Stimulated activated naive CD8-positive, alpha-beta T cell treated with anti-CD3 and anti-CD28 coated beads, Interleukin-15, Interleukin-2, amounts not matched to agents 100 ng/mL and 50 ng/mL, for 24 hours (primary cell): ENCODE measurements around the gene ICAM1.

Experiments used
- H3K27ac Mint-ChIP-seq: one replicate; pipeline ENCODE4 v1.8.0; 2021; ENCODE audit warnings: mild to moderate bottlenecking, mixed read lengths
- H3K27me3 Mint-ChIP-seq: one replicate; pipeline ENCODE4 v1.8.0; 2021; ENCODE audit warnings: mixed read lengths
- H3K36me3 Mint-ChIP-seq: one replicate; pipeline ENCODE4 v1.8.0; 2021; ENCODE audit warnings: low read depth, mixed read lengths
- H3K4me1 Mint-ChIP-seq: one replicate; pipeline ENCODE4 v1.8.0; 2021; ENCODE audit warnings: low read depth, mixed read lengths
- H3K4me3 Mint-ChIP-seq: one replicate; pipeline ENCODE4 v1.8.0; 2021; ENCODE audit warnings: mild to moderate bottlenecking, mixed read lengths
- H3K9me3 Mint-ChIP-seq: one replicate; pipeline ENCODE4 v1.8.0; 2021; ENCODE audit warnings: mixed read lengths

The ICAM1 gene

GRCh38 chr19:10291554-10292205 lies 20.8 kb downstream of the ICAM1 start:
- H3K9me3 Mint-ChIP-seq: no peaks in the 10 kb centered on the region
- H3K27ac Mint-ChIP-seq: no peak overlapping the region
- peak overlapping the region; percentile 72 for H3K4me3 Mint-ChIP-seq
- peaks cover 71% of the 10 kb centered on the region for H3K4me1 Mint-ChIP-seq
- peaks cover 64% of the 10 kb centered on the region for H3K27me3 Mint-ChIP-seq
- no peaks in the 10 kb centered on the region for H3K36me3 Mint-ChIP-seq

GRCh38 chr19:10292206-10292788 lies 21.4 kb downstream of the ICAM1 start:
- peak overlapping the region; percentile 72 for H3K4me3 Mint-ChIP-seq

GRCh38 chr19:10292789-10293636 lies 22.1 kb downstream of the ICAM1 start:
- peaks cover 61% of the 10 kb centered on the region for H3K4me1 Mint-ChIP-seq
- H3K27ac Mint-ChIP-seq: peak overlapping the region; percentile 82

More at GRCh38 chr19:10292206-10292788, 21.4 kb downstream of the ICAM1 start:
- H3K36me3 Mint-ChIP-seq: no peaks in the 10 kb centered on the region
- no peaks in the 10 kb centered on the region for H3K9me3 Mint-ChIP-seq
- H3K27me3 Mint-ChIP-seq: peaks cover 66% of the 10 kb centered on the region
- H3K27ac Mint-ChIP-seq: no peak overlapping the region
- peaks cover 67% of the 10 kb centered on the region for H3K4me1 Mint-ChIP-seq

GRCh38 chr19:10293637-10294367 lies 22.9 kb downstream of the ICAM1 start:
- Mint-ChIP-seq H3K4me3 (peak overlapping the region; percentile 72), H3K27ac (no peak overlapping the region), H3K36me3 (no peaks in the 10 kb centered on the region), H3K4me1 (peaks cover 56% of the 10 kb centered on the region), H3K9me3 (no peaks in the 10 kb centered on the region), H3K27me3 (peaks cover 55% of the 10 kb centered on the region)

More at GRCh38 chr19:10292789-10293636, 22.1 kb downstream of the ICAM1 start:
- Mint-ChIP-seq H3K27me3 (peaks cover 62% of the 10 kb centered on the region), H3K36me3 (no peaks in the 10 kb centered on the region), H3K9me3 (no peaks in the 10 kb centered on the region), H3K4me3 (peak overlapping the region; percentile 72)

DNA sequence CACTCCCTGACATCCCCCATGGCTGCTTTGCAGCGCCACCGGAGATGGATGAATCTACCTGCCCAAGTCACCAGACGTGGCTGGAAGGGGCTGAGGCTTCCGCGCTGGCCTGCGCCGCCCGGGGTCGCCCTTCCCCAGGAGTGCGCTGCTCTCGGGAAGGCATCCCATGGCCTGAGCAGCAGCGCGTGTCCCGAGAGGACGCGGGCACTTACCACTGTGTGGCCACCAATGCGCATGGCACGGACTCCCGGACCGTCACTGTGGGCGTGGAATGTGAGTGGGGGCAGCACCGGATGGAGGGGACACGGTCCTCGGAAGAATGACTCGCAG lies 23.4 kb downstream of the ICAM1 start:
- H3K4me1 Mint-ChIP-seq: peaks cover 51% of the 10 kb centered on the region
- peak overlapping the region; percentile 26 for H3K4me3 Mint-ChIP-seq
- H3K9me3 Mint-ChIP-seq: no peaks in the 10 kb centered on the region
- peak overlapping the region; percentile 26 for H3K27ac Mint-ChIP-seq
- H3K36me3 Mint-ChIP-seq: no peaks in the 10 kb centered on the region
- peaks cover 54% of the 10 kb centered on the region for H3K27me3 Mint-ChIP-seq

GRCh38 chr19:10295305-10295846 lies 24.5 kb downstream of the ICAM1 start:
- H3K4me3 Mint-ChIP-seq: peak overlapping the region; percentile 79
- peaks cover 46% of the 10 kb centered on the region for H3K4me1 Mint-ChIP-seq
- H3K27me3 Mint-ChIP-seq: peaks cover 50% of the 10 kb centered on the region
- H3K9me3 Mint-ChIP-seq: no peaks in the 10 kb centered on the region
- no peak overlapping the region for H3K27ac Mint-ChIP-seq
- no peaks in the 10 kb centered on the region for H3K36me3 Mint-ChIP-seq

GRCh38 chr19:10295847-10296591 lies 25.1 kb downstream of the ICAM1 start:
- H3K36me3 Mint-ChIP-seq: no peaks in the 10 kb centered on the region
- H3K27ac Mint-ChIP-seq: no peak overlapping the region
- H3K4me3 Mint-ChIP-seq: peak overlapping the region; percentile 79
- H3K4me1 Mint-ChIP-seq: peaks cover 39% of the 10 kb centered on the region
- H3K27me3 Mint-ChIP-seq: peaks cover 46% of the 10 kb centered on the region
- H3K9me3 Mint-ChIP-seq: no peaks in the 10 kb centered on the region

GRCh38 chr19:10299545-10300458 lies 28.9 kb downstream of the ICAM1 start:
- Mint-ChIP-seq H3K4me1 (peaks cover 26% of the 10 kb centered on the region), H3K9me3 (no peaks in the 10 kb centered on the region), H3K27me3 (peaks cover 16% of the 10 kb centered on the region), H3K36me3 (peaks cover 4% of the 10 kb centered on the region), H3K27ac (no peak overlapping the region), H3K4me3 (peak overlapping the region; percentile 8)

DNA sequence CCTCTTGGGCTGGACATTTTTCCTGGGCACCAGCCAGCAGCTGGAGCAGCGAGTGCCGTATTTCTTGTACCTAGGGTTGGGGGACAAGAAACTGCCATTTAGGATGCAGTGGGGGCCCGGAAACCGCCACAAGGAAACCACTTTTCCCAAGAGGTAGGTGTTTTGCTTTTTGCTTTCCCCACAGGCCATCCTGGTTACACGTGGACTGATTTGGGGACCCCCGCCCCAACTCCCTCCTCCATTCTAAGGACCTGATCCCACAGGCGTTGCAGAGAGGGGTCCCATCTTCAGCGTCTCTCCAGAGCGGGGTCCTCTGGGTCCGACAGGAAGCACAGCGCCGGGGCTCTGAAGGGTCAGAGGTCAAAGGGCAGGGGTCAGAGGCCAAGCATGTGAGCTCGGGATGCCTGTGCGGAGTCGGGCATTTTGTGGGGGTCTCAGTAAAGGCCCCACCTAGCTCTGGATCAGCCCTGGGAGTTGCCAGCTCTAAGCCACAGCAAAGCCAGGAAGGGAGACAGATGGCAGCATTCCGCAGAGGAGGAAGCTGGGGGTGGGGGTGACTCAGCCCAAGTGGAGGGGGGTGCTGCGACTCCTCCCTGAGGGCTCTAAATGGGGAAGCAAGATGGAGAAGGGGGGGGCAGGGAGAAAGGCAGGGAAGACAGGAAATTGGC lies 34.4 kb downstream of the ICAM1 start:
- no peaks in the 10 kb centered on the region for H3K9me3 Mint-ChIP-seq
- peaks cover 4% of the 10 kb centered on the region for H3K36me3 Mint-ChIP-seq
- H3K4me1 Mint-ChIP-seq: peaks cover 11% of the 10 kb centered on the region
- peaks cover 4% of the 10 kb centered on the region for H3K27me3 Mint-ChIP-seq
- H3K4me3 Mint-ChIP-seq: no peak overlapping the region
- no peak overlapping the region for H3K27ac Mint-ChIP-seq

DNA sequence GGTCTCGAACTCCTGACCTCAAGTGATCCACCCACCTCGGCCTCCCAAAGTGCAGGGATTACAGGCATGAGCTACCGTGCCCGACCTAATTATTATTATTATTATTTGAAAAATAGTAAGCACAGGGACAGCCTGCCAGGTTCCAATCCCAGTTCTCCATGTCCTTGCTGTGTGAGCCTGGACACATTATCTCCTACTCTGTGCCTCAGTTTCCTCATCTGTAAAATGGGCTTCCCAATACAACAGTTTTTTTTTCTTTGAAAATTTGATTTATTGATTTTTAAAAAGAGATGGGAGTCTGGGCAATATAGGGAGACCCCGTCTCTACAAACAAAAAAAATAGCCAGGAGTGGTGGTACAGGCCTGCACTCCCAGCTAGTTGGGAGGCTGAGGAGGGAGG lies 35.4 kb downstream of the ICAM1 start:
- peaks cover 4% of the 10 kb centered on the region for H3K36me3 Mint-ChIP-seq
- no peak overlapping the region for H3K27ac Mint-ChIP-seq

GRCh38 chr19:10309423-10309822 lies 38.5 kb downstream of the ICAM1 start, which contains the start of gene ZGLP1:
Gene ZGLP1, minus strand, starts transcription at chr19:10309815.
- peaks cover 13% of the 10 kb centered on the region for H3K36me3 Mint-ChIP-seq
- H3K27me3 Mint-ChIP-seq: no peaks in the 10 kb centered on the region
- H3K27ac Mint-ChIP-seq: no peak within 1 kb of the TSS
- no peak within 1 kb of the TSS for H3K4me3 Mint-ChIP-seq
- peaks cover 5% of the 10 kb centered on the region for H3K4me1 Mint-ChIP-seq
- no peaks in the 10 kb centered on the region for H3K9me3 Mint-ChIP-seq

More for the DNA sequence above, 35.4 kb downstream of the ICAM1 start:
- Mint-ChIP-seq H3K27me3 (peaks cover 4% of the 10 kb centered on the region), H3K9me3 (no peaks in the 10 kb centered on the region), H3K4me1 (peaks cover 11% of the 10 kb centered on the region), H3K4me3 (no peak overlapping the region)

DNA sequence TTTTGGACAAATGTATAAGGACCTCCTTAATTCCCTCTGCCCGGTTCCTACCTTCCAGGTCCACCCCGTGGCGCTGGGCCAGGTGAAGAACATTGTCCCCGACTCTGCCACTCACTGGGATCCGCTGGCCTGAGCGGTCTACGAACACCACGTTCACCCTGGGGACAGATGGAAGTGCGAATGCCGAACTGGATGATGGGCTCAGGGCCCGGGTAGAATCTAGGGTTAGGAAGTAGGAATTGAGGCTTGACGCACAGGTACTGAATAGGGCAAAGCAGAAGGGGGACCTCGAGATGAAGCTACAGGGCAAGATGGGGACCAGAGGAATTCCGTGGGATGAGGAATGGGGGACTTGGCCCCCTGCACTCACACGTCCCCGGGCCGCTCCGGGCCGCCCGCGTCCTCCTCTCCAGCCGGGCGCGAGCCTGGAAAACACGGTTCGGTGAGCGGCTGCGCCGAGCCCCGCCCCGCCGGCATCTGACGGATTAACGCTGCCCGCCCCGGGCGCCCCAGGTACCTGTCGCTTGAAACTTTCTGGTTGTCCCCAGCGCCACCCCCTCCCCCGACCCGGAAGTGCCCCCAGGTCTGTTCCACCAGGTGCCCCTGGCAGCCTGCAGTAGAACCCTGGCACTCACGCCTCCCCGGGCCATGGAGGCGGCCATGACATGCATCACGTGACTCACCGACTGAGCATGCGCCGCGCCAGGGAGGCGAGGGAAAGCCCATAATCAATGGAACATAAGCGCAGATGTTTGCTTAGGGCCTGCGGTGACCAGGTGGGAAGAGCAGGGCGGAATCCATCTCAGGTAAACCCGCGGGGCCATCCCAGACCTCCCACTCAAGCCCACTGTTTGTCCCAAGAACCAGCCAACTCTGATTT lies 44.7 kb downstream of the ICAM1 start, which contains the start of gene FDX2:
Gene FDX2 (minus strand): TSS at position 681 of the 880 bp plus-strand sequence. CDS start 19 bp downstream, at position 662.
- Mint-ChIP-seq H3K9me3 (no peaks in the 10 kb centered on the region), H3K27ac (peak within 1 kb of the TSS; percentile 81), H3K4me1 (peaks cover 21% of the 10 kb centered on the region), H3K4me3 (peak within 1 kb of the TSS; percentile 93), H3K27me3 (no peaks in the 10 kb centered on the region), H3K36me3 (peaks cover 39% of the 10 kb centered on the region)
